Embryonic facial prominence (tissue), 1 donor: ENCODE results near the gene MYL10.

Experiments
- DNase-seq: peaks from one replicate; pipeline ENCODE4 v3.0.0-alpha.2; 2016; ENCODE audit errors: extremely low spot score

The MYL10 gene

GRCh38 chr7:101567230-101567629, 61.9 kb downstream of the MYL10 start:
- DNase-seq = no peak

- no peak for DNase-seq
These were observed 63.4 kb downstream of the MYL10 start for GRCh38 chr7:101565601-101566209.

GRCh38 chr7:101564778-101565211, 64.3 kb downstream of the MYL10 start:
- DNase-seq = no peak

GRCh38 chr7:101563943-101564777, 64.9 kb downstream of the MYL10 start:
- DNase-seq = no peak
